Panc1 (cell line): ENCODE results near the gene ZIC2. TPM values are rescaled to one million over a fixed set of nuclear protein-coding genes. Genes with fewer than 3 reads are reported as not detected.
"Not testable (repeated sequence)": the region's sequence is repeated elsewhere in the genome, so short reads cannot be mapped to it uniquely, and the experiment has no call there.

ENCODE experiments used
- ATAC-seq: fragments of 200-7000 bp; cut with Tn5 transposase; 2 replicates; pipeline ENCODE4 v1.9.1; 2020; ENCODE audit warnings: mild to moderate bottlenecking, moderate library complexity
- BruUV-seq: library from RNA; stranded (reverse); fragments of 400-500 nt; replicated peaks from 2 replicates; lab custom pipeline; 2021; lab: Mats Ljungman, UMichigan
- CTCF ChIA-PET: fragments of 300-600 bp; sonication (Branson Sonifier 250); formaldehyde crosslinking; loops from one replicate; lab custom pipeline; 2022; ENCODE audit warnings: antibody characterized with exemption; lab: Charles Lee
- POLR2A ChIA-PET: fragments of 300-600 bp; sonication (Branson Sonifier 250); formaldehyde crosslinking; loops from one replicate; lab custom pipeline; 2022; ENCODE audit warnings: antibody characterized with exemption; lab: Charles Lee
- DNase-seq: peaks from one replicate; pipeline ENCODE4 v3.0.0-alpha.2; 2010; ENCODE audit warnings: low read depth, low spot score
- H3K27ac ChIP-seq: 2 replicates; pipeline ENCODE4 v1.5.1; 2011; ENCODE audit warnings: mild to moderate bottlenecking, low read length, inconsistent platforms
- H3K27me3 ChIP-seq: fragments of 200-500 bp; sonication (Bioruptor generic); 2 replicates; pipeline ENCODE4 v1.6.0; 2014; ENCODE audit warnings: low read length, inconsistent platforms; ENCODE audit not compliant: control insufficient read depth, insufficient read depth
- H3K36me3 ChIP-seq: fragments of 200-500 bp; sonication (Bioruptor generic); 2 replicates; pipeline ENCODE4 v1.5.1; 2014; ENCODE audit warnings: inconsistent platforms, mild to moderate bottlenecking, low read length, moderate library complexity; ENCODE audit not compliant: control insufficient read depth, insufficient read depth
- H3K4me1 ChIP-seq: 2 replicates; pipeline ENCODE4 v1.5.1; 2011; ENCODE audit warnings: inconsistent platforms, mild to moderate bottlenecking, low read length, moderate library complexity; ENCODE audit not compliant: control insufficient read depth, insufficient read depth
- H3K4me3 ChIP-seq, 2 experiments: 2 replicates each; pipeline ENCODE4 v1.5.1; 2011 to 2012; ENCODE audit warnings: low read depth in 2 of 2, low read length in 2 of 2, mild to moderate bottlenecking in 2 of 2, inconsistent platforms in 1 of 2, moderate library complexity in 1 of 2
- H3K9me3 ChIP-seq: fragments of 200-500 bp; sonication (Bioruptor generic); 2 replicates; pipeline ENCODE4 v1.5.1; 2014; ENCODE audit warnings: low read depth, mild to moderate bottlenecking, inconsistent platforms, low read length, moderate library complexity; ENCODE audit not compliant: control insufficient read depth, insufficient read depth
- POLR2AphosphoS5 ChIP-seq: IDR thresholded peaks from 2 replicates; pipeline ENCODE4 v1.6.1; 2012; ENCODE audit warnings: mild to moderate bottlenecking, low read depth, low read length, moderate library complexity
- SIN3A ChIP-seq: IDR thresholded peaks from 2 replicates; pipeline ENCODE4 v1.6.1; 2012; ENCODE audit warnings: low read depth, mild to moderate bottlenecking, low read length, moderate library complexity, borderline replicate concordance; ENCODE audit not compliant: insufficient read depth
- TCF7L2 ChIP-seq: IDR thresholded peaks from 2 replicates; pipeline ENCODE4 v1.6.1; 2011; ENCODE audit warnings: mild to moderate bottlenecking, low read depth, low read length, inconsistent platforms
- in situ Hi-C: cut with HindIII; loops from 2 replicates; pipeline ENCODE4 v1.10.0; 2016; ENCODE audit warnings: low sequenced_read_pairs, low pct_unique_long_range_greater_than_20kb
- intact Hi-C: fragments of 100-400 bp; cut with micrococcal nuclease; formaldehyde crosslinking; loops from one replicate; pipeline ENCODE4 v1.10.0; 2022; ENCODE audit not compliant: unreplicated experiment
- total RNA-seq: library from RNA; stranded (reverse); gene quantifications from one replicate; pipeline ENCODE4 v1.2.1, GENCODE V29; 2021; ENCODE audit not compliant: unreplicated experiment
- TF ChIP-seq, protein P1 (sequence below), 2 experiments: IDR thresholded peaks; 2 replicates each; pipeline ENCODE4 v1.6.1; 2011 to 2012; ENCODE audit warnings: low read depth in 2 of 2, control low read depth in 1 of 2, low read length in 1 of 2, mild to moderate bottlenecking in 1 of 2, moderate library complexity in 1 of 2; ENCODE audit not compliant: insufficient read depth in 1 of 2
- TF ChIP-seq, protein P2 (sequence below): fragments of 450-650 bp; IDR thresholded peaks from 2 replicates; pipeline ENCODE4 v1.5.1; 2017; ENCODE audit warnings: mild to moderate bottlenecking

Gene ZIC2
- total RNA-seq, 1 experiment from 2014 or later = 54.5 TPM

DNA sequence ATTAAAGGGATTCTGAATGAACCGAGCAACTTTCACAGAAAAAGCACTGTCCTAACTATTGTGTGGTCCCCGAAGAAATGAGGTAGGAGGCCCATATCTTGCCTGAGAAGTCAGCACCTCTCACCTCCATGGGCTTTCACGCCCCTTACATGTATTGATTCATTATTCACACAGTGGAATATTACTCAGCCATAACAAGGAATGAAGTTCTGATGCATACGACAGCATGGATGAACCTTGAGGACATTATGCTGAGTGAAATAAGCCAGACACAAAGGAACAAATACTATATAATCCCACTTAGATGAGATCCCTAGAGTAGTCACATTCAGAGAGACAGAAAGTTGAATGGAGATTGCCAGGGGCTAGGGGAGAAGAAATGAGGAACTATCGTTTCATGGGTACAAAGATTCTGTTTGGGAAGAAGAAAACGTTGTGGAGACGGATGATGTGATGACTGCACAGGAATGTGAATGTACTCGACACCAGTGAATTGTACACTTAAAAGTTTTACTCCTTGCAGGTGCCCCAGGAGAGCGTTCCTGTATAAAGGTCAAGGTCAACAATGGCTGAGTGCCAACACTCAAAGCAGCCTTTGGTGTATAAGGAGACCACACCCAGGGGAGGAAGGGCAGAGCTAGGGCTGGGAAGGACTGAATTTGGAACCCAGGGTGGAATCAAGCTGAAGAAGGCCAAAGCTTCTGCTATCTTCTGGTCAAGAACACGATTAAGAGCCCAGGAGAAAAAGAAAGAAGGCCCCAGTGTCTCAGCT, 32.5 kb upstream of the ZIC2 start:
- Histone ChIP-seq H3K27me3 (no peaks in the 10 kb centered on the region), H3K4me1 (no peaks in the 10 kb centered on the region), H3K36me3 (no peaks in the 10 kb centered on the region), H3K27ac (no peak overlapping the region; the same call in 1 of the 2 replicates), H3K4me3 (no peak overlapping the region), H3K9me3 (no peaks in the 10 kb centered on the region)
- TF ChIP-seq, protein P1, sequence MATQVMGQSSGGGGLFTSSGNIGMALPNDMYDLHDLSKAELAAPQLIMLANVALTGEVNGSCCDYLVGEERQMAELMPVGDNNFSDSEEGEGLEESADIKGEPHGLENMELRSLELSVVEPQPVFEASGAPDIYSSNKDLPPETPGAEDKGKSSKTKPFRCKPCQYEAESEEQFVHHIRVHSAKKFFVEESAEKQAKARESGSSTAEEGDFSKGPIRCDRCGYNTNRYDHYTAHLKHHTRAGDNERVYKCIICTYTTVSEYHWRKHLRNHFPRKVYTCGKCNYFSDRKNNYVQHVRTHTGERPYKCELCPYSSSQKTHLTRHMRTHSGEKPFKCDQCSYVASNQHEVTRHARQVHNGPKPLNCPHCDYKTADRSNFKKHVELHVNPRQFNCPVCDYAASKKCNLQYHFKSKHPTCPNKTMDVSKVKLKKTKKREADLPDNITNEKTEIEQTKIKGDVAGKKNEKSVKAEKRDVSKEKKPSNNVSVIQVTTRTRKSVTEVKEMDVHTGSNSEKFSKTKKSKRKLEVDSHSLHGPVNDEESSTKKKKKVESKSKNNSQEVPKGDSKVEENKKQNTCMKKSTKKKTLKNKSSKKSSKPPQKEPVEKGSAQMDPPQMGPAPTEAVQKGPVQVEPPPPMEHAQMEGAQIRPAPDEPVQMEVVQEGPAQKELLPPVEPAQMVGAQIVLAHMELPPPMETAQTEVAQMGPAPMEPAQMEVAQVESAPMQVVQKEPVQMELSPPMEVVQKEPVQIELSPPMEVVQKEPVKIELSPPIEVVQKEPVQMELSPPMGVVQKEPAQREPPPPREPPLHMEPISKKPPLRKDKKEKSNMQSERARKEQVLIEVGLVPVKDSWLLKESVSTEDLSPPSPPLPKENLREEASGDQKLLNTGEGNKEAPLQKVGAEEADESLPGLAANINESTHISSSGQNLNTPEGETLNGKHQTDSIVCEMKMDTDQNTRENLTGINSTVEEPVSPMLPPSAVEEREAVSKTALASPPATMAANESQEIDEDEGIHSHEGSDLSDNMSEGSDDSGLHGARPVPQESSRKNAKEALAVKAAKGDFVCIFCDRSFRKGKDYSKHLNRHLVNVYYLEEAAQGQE (IDR thresholded peaks at IDR 0.05; ENCODE audit: insufficient read depth in 1 of 2, low read depth in 2 of 2, low read length in 1 of 2) = no peak
- TF ChIP-seq TCF7L2 = no peak
- TF ChIP-seq, protein P2, sequence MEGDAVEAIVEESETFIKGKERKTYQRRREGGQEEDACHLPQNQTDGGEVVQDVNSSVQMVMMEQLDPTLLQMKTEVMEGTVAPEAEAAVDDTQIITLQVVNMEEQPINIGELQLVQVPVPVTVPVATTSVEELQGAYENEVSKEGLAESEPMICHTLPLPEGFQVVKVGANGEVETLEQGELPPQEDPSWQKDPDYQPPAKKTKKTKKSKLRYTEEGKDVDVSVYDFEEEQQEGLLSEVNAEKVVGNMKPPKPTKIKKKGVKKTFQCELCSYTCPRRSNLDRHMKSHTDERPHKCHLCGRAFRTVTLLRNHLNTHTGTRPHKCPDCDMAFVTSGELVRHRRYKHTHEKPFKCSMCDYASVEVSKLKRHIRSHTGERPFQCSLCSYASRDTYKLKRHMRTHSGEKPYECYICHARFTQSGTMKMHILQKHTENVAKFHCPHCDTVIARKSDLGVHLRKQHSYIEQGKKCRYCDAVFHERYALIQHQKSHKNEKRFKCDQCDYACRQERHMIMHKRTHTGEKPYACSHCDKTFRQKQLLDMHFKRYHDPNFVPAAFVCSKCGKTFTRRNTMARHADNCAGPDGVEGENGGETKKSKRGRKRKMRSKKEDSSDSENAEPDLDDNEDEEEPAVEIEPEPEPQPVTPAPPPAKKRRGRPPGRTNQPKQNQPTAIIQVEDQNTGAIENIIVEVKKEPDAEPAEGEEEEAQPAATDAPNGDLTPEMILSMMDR = no peak
- no peak for TF ChIP-seq POLR2AphosphoS5
- TF ChIP-seq SIN3A = no peak
- ATAC-seq = no peak
- no peak for DNase-seq
- intact Hi-C loops (no loop called here), in situ Hi-C loops (no loop called here)
- no TSS peak for BruUV-seq
- POLR2A ChIA-PET = no interaction called here
- CTCF ChIA-PET = no interaction called here

DNA sequence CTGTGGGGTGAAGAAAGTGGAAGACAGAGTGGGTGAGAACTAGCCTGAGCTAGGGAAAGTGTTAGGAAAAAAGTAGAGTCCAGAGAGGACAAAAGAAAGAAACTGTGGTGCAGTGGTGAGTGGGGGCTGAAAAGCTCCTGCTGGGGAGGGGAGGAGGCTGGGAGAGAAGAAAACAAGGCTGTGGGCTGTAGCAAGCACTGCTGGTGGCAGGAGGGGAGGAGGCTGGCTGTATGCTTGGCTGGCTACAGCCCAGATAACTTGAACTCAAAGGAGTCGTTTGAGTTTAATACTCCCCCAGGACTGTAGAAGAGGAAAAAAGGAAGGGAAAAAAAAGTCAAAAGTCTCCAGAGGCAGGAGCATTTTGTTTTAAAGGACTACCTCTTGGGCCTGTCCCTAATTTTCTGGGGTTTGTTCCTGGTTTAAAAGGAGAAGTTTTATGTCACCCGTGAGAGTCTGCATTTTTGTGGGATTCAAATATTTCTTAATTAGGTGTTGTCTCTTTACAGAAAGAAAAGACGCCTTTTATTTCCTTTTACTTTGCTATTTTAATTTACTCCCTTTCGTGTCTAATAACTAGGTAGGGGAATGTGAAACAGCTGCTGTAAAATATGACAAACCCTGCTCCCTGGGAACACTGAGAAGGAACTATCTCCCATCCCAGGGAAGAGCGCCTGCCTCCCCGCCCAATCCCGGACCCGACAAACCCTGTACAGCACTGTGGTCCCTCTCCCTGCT, 31.7 kb upstream of the ZIC2 start:
- ChIA-PET POLR2A (no interaction called here), CTCF (no interaction called here)
- in situ Hi-C loops (no loop called here), intact Hi-C loops (no loop called here)
- H3K36me3 ChIP-seq = no peaks in the 10 kb centered on the region
- H3K9me3 ChIP-seq = no peaks in the 10 kb centered on the region
- TF ChIP-seq, protein P1 (IDR thresholded peaks at IDR 0.05; ENCODE audit: insufficient read depth in 1 of 2, low read depth in 2 of 2, low read length in 1 of 2) = no peak
- TF ChIP-seq POLR2AphosphoS5 (no peak), TCF7L2 (no peak), SIN3A (no peak)
- TF ChIP-seq, protein P2 = no peak
- no peak overlapping the region for H3K4me3 ChIP-seq
- ATAC-seq (no peak), DNase-seq (no peak)
- H3K27ac ChIP-seq = no peak overlapping the region; the same call in 1 of the 2 replicates
- H3K4me1 ChIP-seq = no peaks in the 10 kb centered on the region
- BruUV-seq = no TSS peak
- no peaks in the 10 kb centered on the region for H3K27me3 ChIP-seq

DNA sequence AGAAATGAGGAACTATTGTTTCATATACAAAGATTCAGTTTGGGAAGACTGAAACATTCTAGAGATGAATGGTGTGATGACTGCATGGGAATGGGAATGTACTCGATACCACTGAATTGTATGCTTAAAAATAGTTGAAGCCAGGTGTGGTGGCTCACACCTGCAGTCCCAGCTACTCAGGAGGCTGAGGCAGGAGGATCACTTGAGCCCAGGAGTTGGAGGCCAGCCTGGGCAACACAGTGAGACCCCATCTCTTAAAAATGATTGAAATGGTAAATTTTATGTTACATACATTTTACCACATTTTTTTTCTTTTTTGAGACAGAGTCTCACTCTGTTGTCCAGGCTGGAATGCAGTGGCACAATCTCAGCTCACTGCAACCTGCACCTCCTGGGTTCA, 29.9 kb upstream of the ZIC2 start:
- DNase-seq, H3K27me3 ChIP-seq, H3K4me1 ChIP-seq, CTCF ChIA-PET, H3K27ac ChIP-seq, intact Hi-C loops, in situ Hi-C loops, H3K9me3 ChIP-seq, H3K4me3 ChIP-seq, ATAC-seq, H3K36me3 ChIP-seq, BruUV-seq: not testable (repeated sequence)
- POLR2A ChIA-PET = interaction anchor here (0.6 kb wide), 1 partner anchor 1508 kb away, joined by 5 read pairs; no protein-coding TSS in a partner anchor
